Activated T-cell treated with anti-CD3 and anti-CD28 coated beads, Interleukin-2, amount 50 U/mL, for 4 hours (primary cell): ENCODE data around the gene LDHD. TPM values are rescaled to one million over a fixed set of nuclear protein-coding genes. Genes with fewer than 3 reads are reported as not detected.

Source experiments
- ATAC-seq, 2 donors: fragments of 200-7000 bp; cut with Tn5 transposase; one replicate each; pipeline ENCODE4 v1.10.0; 2021
- DNase-seq: peaks from one replicate; pipeline ENCODE4 v3.0.0-alpha.2; 2020
- H3K27me3 Mint-ChIP-seq: one replicate; pipeline ENCODE4 v1.8.0; 2021; ENCODE audit warnings: low read depth, mixed read lengths
- H3K36me3 Mint-ChIP-seq: one replicate; pipeline ENCODE4 v1.8.0; 2022; ENCODE audit warnings: mixed read lengths; ENCODE audit not compliant: insufficient read depth
- H3K4me1 Mint-ChIP-seq: one replicate; pipeline ENCODE4 v1.8.0; 2021; ENCODE audit warnings: low read depth, mixed read lengths
- H3K4me3 Mint-ChIP-seq: one replicate; pipeline ENCODE4 v1.8.0; 2021; ENCODE audit warnings: mild to moderate bottlenecking, moderate library complexity, mixed read lengths
- H3K9me3 Mint-ChIP-seq: one replicate; pipeline ENCODE4 v1.8.0; 2021; ENCODE audit warnings: mixed read lengths
- total RNA-seq, 3 donors: library from RNA; stranded (reverse); gene quantifications; one replicate each; pipeline ENCODE4 v1.2.1, GENCODE V29; 2021

LDHD gene
- total RNA-seq, 3 donors from 2014 or later, result 0.11 TPM; not detected in 2

- Mint-ChIP-seq H3K36me3 (no peaks in the 10 kb centered on the region), H3K4me3 (no peak overlapping the region), H3K27me3 (no peaks in the 10 kb centered on the region), H3K4me1 (no peaks in the 10 kb centered on the region), H3K9me3 (no peaks in the 10 kb centered on the region)
- DNase-seq (no peak), ATAC-seq (no peak)
Measured at GRCh38 chr16:75086688-75087374, 29.7 kb downstream of the LDHD start.

DNA sequence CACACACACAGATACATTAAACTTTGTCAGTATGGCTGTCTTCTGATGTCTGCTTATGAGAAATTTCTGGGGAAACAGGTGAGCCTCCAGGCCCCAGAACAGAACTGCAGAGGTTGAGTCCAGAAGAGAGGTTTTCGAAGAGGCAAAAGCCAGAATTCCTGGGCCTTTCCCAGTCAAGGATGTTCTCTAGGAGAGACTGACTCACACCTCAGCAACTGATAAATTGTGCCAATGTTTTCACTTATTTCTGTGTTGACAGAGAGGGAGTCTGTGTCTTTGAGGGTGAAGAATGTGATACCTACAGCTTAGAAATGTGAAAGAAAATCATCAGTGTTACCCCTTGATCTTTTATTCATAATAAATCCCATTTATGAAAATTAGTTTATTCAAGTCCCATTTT, 30.3 kb downstream of the LDHD start:
- H3K9me3 Mint-ChIP-seq, result no peaks in the 10 kb centered on the region
- no peaks in the 10 kb centered on the region for H3K27me3 Mint-ChIP-seq
- DNase-seq, result no peak
- no peak for ATAC-seq
- no peaks in the 10 kb centered on the region for H3K36me3 Mint-ChIP-seq
- no peak overlapping the region for H3K4me3 Mint-ChIP-seq
- peaks cover 2% of the 10 kb centered on the region for H3K4me1 Mint-ChIP-seq

- ATAC-seq, result no peak
Measured at GRCh38 chr16:75085556-75085955, 31.0 kb downstream of the LDHD start.

DNA sequence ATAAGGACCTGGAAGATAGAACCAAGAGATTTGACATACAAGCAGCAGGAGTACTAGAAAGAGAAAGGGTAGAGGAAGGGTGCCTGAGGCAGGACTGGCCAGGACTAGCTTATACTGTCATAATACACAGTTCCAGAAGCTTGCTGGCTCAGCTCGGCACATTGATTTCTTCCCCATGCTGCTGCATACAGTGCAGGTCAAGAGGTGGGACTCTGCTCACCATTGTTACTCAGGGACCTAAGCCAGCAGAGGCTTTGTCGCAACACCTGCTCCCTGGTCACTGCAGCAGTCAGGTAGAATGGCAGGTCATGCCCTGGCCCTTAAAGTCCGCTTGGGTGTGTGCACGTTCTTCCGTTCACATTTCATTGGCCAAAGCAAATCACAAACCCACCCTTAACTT, 32.8 kb downstream of the LDHD start:
- no peak overlapping the region for H3K4me3 Mint-ChIP-seq
- DNase-seq, result no peak
- H3K36me3 Mint-ChIP-seq, result no peaks in the 10 kb centered on the region
- no peaks in the 10 kb centered on the region for H3K27me3 Mint-ChIP-seq
- H3K4me1 Mint-ChIP-seq, result peaks cover 3% of the 10 kb centered on the region
- H3K9me3 Mint-ChIP-seq, result no peaks in the 10 kb centered on the region
- no peak for ATAC-seq

More at GRCh38 chr16:75085556-75085955, 31.0 kb downstream of the LDHD start:
- Mint-ChIP-seq H3K4me1 (peaks cover 2% of the 10 kb centered on the region), H3K9me3 (no peaks in the 10 kb centered on the region), H3K4me3 (no peak overlapping the region), H3K36me3 (no peaks in the 10 kb centered on the region), H3K27me3 (no peaks in the 10 kb centered on the region)
- no peak for DNase-seq

DNA sequence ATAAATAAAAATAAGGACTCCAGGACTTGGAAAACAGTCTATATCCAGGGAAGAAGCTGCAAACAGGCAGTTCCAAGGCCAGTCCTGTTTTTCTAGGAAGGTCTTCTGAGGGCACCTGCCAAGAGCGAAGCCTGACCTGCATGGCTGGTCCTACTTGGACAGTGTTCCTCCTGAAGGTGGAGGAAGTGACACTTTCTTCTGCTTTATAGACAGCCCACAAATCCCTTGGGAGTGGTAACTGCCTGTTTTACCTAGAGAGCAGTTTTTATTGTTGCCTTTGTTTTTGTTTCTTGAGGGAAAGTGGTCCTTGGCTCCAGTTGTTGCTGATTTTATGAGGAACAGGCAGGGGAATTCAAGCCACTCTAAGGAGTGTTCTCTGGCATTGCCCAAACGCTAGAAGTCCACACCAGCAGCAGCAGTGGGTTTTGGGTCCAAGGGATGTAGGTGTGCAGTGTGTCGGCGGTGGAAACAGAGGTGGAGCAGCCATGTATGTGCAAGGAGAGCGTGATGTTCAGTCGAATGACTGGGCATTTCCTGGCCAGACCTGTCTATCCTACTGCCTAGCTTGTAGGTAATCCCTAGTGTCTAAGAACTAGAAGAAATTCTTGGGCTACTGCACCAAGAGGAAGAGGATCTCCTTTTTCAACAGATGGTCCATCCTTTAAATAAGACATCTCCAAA, 35.3 kb downstream of the LDHD start:
- peaks cover 2% of the 10 kb centered on the region for H3K36me3 Mint-ChIP-seq
- H3K4me1 Mint-ChIP-seq, result peaks cover 19% of the 10 kb centered on the region
- no peak for ATAC-seq
- H3K4me3 Mint-ChIP-seq, result no peak overlapping the region
- H3K9me3 Mint-ChIP-seq, result no peaks in the 10 kb centered on the region
- H3K27me3 Mint-ChIP-seq, result no peaks in the 10 kb centered on the region
- DNase-seq, result no peak

DNA sequence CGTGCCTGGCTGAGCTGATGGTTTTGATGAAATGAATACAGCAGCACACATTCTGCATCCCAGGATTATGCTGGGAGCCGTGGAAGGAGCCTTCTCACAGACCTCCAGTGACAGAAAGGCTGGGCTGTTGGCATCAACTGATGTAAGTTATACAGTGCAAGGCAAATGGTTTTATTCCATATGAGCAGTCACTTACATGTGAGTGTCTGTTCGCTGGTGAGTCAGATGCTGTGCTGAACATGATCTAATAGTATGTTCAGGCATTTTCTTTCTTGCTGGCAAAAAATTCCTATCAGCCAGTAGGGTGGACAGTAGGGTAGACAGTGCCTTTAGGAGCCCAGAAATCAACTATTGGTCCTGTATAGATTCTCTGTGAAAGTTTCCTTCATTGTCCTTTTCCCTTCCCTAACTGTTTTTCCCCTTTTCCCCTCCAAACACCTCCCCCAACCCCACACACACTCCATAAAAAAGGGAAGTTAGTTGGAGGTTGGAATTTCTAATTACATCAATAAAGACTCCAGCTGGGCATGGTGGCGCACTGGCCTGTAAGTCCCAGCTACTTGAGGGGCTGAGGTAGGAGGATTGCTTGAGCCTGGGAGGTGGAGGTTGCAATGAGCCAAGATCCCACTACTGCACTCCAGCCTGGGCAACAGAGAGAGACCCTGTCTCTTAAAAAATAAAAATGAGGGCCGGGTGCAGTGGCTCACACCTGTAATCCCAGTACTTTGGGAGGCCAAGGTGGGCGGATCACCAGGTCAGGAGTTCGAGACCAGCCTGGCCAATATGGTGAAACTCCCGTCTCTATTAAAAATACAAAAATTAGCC, 36.2 kb downstream of the LDHD start:
- Mint-ChIP-seq H3K27me3 (no peaks in the 10 kb centered on the region), H3K9me3 (no peaks in the 10 kb centered on the region), H3K36me3 (peaks cover 2% of the 10 kb centered on the region), H3K4me3 (no peak overlapping the region), H3K4me1 (peaks cover 28% of the 10 kb centered on the region)
- ATAC-seq, result no peak
- DNase-seq, result no peak

GRCh38 chr16:75079346-75079926, 37.1 kb downstream of the LDHD start:
- ATAC-seq (no peak), DNase-seq (no peak)
- Mint-ChIP-seq H3K4me3 (no peak overlapping the region), H3K36me3 (peaks cover 2% of the 10 kb centered on the region), H3K9me3 (no peaks in the 10 kb centered on the region), H3K27me3 (no peaks in the 10 kb centered on the region), H3K4me1 (peaks cover 36% of the 10 kb centered on the region)

DNA sequence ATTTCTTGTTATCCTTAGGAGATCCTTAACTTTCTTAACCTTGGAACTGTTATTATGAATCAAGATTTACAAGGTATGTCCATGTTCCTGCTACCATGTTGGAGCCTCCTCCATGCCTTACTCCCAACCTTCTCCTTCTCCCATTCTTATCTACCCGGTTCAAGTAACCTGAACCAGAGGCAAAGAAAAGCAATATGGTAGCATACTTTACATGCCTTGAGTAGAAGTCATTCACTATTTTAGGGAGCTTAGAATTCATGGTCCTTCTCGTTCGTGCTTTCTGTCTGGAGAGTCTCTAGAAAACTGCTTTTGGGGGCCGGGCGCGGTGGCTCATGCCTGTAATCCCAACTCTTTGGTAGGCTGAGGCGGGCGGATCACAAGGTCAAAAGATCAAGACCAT, 37.7 kb downstream of the LDHD start:
- Mint-ChIP-seq H3K27me3 (no peaks in the 10 kb centered on the region), H3K36me3 (peaks cover 2% of the 10 kb centered on the region), H3K4me1 (peaks cover 41% of the 10 kb centered on the region), H3K4me3 (no peak overlapping the region), H3K9me3 (no peaks in the 10 kb centered on the region)
- ATAC-seq (no peak), DNase-seq (no peak)

- H3K27me3 Mint-ChIP-seq, result no peaks in the 10 kb centered on the region
- DNase-seq, result no peak
- H3K4me3 Mint-ChIP-seq, result peak overlapping the region; percentile 49
- peaks cover 2% of the 10 kb centered on the region for H3K36me3 Mint-ChIP-seq
- no peaks in the 10 kb centered on the region for H3K9me3 Mint-ChIP-seq
- no peak for ATAC-seq
- peaks cover 49% of the 10 kb centered on the region for H3K4me1 Mint-ChIP-seq
Measured at GRCh38 chr16:75075688-75076268, 40.8 kb downstream of the LDHD start.

DNA sequence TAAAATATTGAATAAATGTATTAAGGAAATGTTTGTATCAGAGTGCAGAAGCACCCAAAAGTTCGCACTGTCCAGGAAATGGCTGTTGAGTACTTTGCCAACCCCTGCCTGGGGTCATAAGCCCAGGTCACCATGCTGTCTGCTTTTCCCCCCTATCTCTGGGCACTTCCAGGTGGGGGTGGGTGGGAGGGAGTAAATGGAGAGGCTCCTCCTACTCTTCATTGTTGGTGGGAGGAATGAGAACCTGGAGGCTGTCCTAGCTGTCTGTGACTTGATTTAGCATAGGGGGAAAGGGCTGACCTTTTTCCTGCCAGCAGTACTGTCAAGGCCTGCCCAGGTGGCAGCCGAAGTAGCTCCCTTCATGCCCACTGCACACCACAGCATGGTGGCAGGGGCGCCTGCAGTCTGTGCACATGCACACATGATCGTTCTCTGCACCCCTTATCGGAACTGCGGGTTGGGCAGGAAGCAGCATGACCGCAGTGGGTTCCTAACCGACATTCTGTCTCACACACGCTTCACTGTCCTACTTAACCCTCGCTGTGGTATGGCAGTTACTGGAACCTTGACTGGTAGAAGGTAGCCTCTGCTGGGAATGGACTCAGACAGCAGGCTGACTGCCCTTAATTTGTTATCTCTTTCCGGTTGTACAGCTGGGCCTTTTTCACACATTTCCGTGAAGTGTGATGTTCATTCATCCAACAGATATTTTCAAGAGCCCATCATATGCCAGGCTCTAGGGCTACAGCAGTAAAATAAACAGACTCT, 41.5 kb downstream of the LDHD start:
- peaks cover 49% of the 10 kb centered on the region for H3K4me1 Mint-ChIP-seq
- H3K27me3 Mint-ChIP-seq, result no peaks in the 10 kb centered on the region

DNA sequence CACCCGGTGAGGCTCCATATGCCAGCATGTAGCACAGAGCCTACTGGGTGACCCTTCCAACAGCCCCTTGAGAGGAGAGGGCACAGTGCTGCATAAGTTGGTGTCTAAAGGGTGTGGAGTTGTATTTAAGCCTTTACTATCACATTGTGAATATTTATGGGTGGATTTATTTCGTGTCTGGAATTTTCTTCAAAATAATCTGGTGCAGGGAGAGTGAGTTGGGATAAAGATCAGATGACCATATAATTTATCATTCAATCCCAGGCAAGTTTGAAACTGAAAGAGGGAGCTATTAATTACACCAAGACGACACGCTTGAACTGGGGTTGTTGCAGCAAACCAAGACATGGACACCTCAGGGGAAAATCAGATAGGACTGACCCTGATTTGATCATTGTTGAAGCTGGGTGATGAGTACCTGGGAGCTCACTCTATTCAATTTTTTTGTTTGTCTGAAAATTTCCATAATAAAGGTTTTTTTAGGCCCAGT, 42.2 kb downstream of the LDHD start:
- H3K9me3 Mint-ChIP-seq, result no peaks in the 10 kb centered on the region
- H3K4me3 Mint-ChIP-seq, result no peak overlapping the region
- peaks cover 2% of the 10 kb centered on the region for H3K36me3 Mint-ChIP-seq
- no peak for ATAC-seq
- DNase-seq, result no peak
- H3K27me3 Mint-ChIP-seq, result no peaks in the 10 kb centered on the region
- H3K4me1 Mint-ChIP-seq, result peaks cover 49% of the 10 kb centered on the region

More for the DNA sequence above, 41.5 kb downstream of the LDHD start:
- ATAC-seq (peak; percentile 97), DNase-seq (peak; percentile 70)
- Mint-ChIP-seq H3K4me3 (peak overlapping the region; percentile 49), H3K9me3 (no peaks in the 10 kb centered on the region), H3K36me3 (peaks cover 2% of the 10 kb centered on the region)

GRCh38 chr16:75073545-75074303, 42.9 kb downstream of the LDHD start:
- DNase-seq, result no peak
- Mint-ChIP-seq H3K36me3 (peaks cover 2% of the 10 kb centered on the region), H3K4me3 (no peak overlapping the region)

More at GRCh38 chr16:75073545-75074303, 42.9 kb downstream of the LDHD start:
- H3K4me1 Mint-ChIP-seq, result peaks cover 47% of the 10 kb centered on the region
- no peak for ATAC-seq
- no peaks in the 10 kb centered on the region for H3K27me3 Mint-ChIP-seq
- no peaks in the 10 kb centered on the region for H3K9me3 Mint-ChIP-seq
